Measurements from ENCODE around the gene SEMA5B. TPM values are rescaled to one million over a fixed set of nuclear protein-coding genes. Genes with fewer than 3 reads are reported as not detected.

SEMA5B gene
- total RNA-seq, 6 donors from 2014 or later: 0.33 to 0.71 (median 0.65) TPM; not detected in 2

GRCh38 chr3:122955916-122956692, 71.5 kb downstream of the SEMA5B start:
- H3K4me1 ChIP-seq: peaks cover 15 to 22% (median 17%) of the 10 kb centered on the region in 4 donors
- 89 to 91% methylated on average over 20 of the region's 20 CpGs for WGBS, 2 donors
- H3K27me3 ChIP-seq: no peaks in the 10 kb centered on the region
- H3K9me3 ChIP-seq: no peaks in the 10 kb centered on the region
- TF ChIP-seq EP300 (IDR thresholded peaks at IDR 0.05) (no peak), POLR2A (IDR thresholded peaks at IDR 0.05) (no peak), POLR2AphosphoS5 (IDR thresholded peaks at IDR 0.05) (no peak), CTCF (IDR thresholded peaks at IDR 0.05) (no peak)
- H3K4me3 ChIP-seq: no peak overlapping the region
- ATAC-seq (ENCODE audit: low FRiP score in 2 of 2) (no peak), DNase-seq (no peak)
- no peak overlapping the region for H3K27ac ChIP-seq
- H3K36me3 ChIP-seq: no peaks in the 10 kb centered on the region

GRCh38 chr3:122952520-122952919, 75.0 kb downstream of the SEMA5B start:
- no peaks in the 10 kb centered on the region for H3K36me3 ChIP-seq
- H3K9me3 ChIP-seq: no peaks in the 10 kb centered on the region
- peak in 1 of 2 donors; percentile 73 for ATAC-seq (ENCODE audit: low FRiP score in 2 of 2)
- WGBS, 2 donors: 14 to 57% methylated on average over 1 to 3 of the region's 3 CpGs
- no peak for TF ChIP-seq POLR2AphosphoS5 (IDR thresholded peaks at IDR 0.05)
- no peak for TF ChIP-seq CTCF (IDR thresholded peaks at IDR 0.05)
- no peak for TF ChIP-seq POLR2A (IDR thresholded peaks at IDR 0.05)
- no peak for TF ChIP-seq EP300 (IDR thresholded peaks at IDR 0.05)
- DNase-seq: peak in 1 of 2 donors; percentile 34
- no peak overlapping the region for H3K27ac ChIP-seq
- peaks cover 6 to 12% (median 8%) of the 10 kb centered on the region in 4 donors for H3K4me1 ChIP-seq
- no peak overlapping the region for H3K4me3 ChIP-seq
- no peaks in the 10 kb centered on the region for H3K27me3 ChIP-seq

- no peak for ATAC-seq (ENCODE audit: low FRiP score in 2 of 2)
- H3K36me3 ChIP-seq: no peaks in the 10 kb centered on the region
- WGBS, 2 donors: 78 to 100% methylated on average over 1 to 7 of the region's 7 CpGs
Observed at GRCh38 chr3:122948408-122948807, 79.2 kb downstream of the SEMA5B start.

GRCh38 chr3:122947738-122948137, 79.8 kb downstream of the SEMA5B start:
- TF ChIP-seq POLR2AphosphoS5 (IDR thresholded peaks at IDR 0.05) (no peak), EP300 (IDR thresholded peaks at IDR 0.05) (no peak), POLR2A (IDR thresholded peaks at IDR 0.05) (no peak), CTCF (IDR thresholded peaks at IDR 0.05) (no peak)
- H3K27ac ChIP-seq: no peak overlapping the region
- DNase-seq (no peak), ATAC-seq (ENCODE audit: low FRiP score in 2 of 2) (no peak)
- 62 to 69% methylated on average over 2 of the region's 2 CpGs for WGBS, 2 donors
- no peaks in the 10 kb centered on the region for H3K27me3 ChIP-seq
- H3K4me3 ChIP-seq: no peak overlapping the region
- H3K9me3 ChIP-seq: no peaks in the 10 kb centered on the region
- H3K36me3 ChIP-seq: no peaks in the 10 kb centered on the region
- peaks cover 0 to 8% (median 5%) of the 10 kb centered on the region in 4 donors for H3K4me1 ChIP-seq

More at GRCh38 chr3:122948408-122948807, 79.2 kb downstream of the SEMA5B start:
- peak in 1 of 2 donors; percentile 10 for DNase-seq
- H3K27ac ChIP-seq: no peak overlapping the region
- no peak overlapping the region for H3K4me3 ChIP-seq
- no peaks in the 10 kb centered on the region for H3K9me3 ChIP-seq
- TF ChIP-seq EP300 (IDR thresholded peaks at IDR 0.05) (no peak), CTCF (IDR thresholded peaks at IDR 0.05) (no peak), POLR2A (IDR thresholded peaks at IDR 0.05) (no peak), POLR2AphosphoS5 (IDR thresholded peaks at IDR 0.05) (no peak)
- H3K27me3 ChIP-seq: no peaks in the 10 kb centered on the region
- peaks cover 0 to 2% (median under 1%) of the 10 kb centered on the region in 4 donors for H3K4me1 ChIP-seq
